DMS79 (cell line): ENCODE data around the gene CYSLTR2.

ENCODE experiments used
- DNase-seq: peaks from one replicate; lab custom pipeline; 2025; lab: John Stamatoyannopoulos, UW

CYSLTR2 gene

DNA sequence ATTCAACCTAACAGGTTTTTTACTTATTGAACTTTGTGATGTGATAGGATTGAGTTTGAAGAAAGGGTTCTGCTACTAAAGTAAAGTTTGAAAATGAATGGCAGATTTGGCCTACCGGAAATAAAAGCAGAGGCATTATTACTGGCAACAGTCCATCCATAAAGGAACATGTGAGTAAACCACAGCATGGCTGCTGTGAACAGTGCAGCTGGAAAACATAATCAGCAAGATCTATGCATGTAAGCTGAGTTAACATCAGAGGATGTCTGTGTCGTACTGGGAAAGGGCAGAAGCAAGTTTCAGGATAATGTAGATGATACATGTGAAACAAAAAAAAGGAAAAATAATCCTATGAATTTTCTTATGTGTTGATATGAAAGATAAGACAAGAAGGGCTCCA, 87.6 kb downstream of the CYSLTR2 start:
- DNase-seq: no peak

DNA sequence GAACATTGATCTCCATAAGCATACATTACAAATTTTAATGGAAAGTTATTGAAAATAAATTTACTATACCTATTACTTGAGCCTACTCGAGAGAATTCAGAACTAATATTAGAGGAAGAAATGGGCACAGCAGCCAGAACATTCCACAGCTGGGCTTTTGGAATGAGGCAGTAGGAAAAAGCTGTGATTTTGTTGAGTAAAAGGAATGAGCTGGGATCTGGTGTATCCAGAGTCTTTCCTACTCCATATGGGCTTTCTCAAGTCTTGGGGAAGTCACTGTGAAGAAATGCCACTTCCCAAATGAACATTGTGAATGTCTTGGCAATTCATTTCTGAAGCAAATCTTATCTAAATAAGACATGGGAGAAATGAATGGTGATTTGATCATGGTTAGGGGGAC, 93.1 kb downstream of the CYSLTR2 start:
- DNase-seq: no peak

DNA sequence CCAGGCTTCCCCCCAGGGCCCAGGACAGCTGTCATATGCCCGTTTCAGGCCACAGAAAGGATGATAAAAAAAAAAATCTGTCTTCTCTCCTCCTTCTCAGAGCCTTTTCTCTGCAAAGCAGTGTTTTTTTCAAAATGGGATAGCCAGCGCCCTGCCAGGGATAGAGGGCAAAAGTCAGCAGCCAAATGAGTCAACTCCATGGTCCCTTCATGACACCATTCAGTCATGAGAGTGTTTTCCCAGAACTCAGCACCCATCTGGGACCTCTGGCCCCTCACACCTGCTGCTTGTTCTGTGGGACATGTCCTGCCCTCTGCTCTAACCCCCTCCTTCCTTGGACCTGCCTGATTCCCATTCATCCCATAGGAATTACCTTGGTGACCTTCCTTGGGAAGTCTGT, 95.0 kb downstream of the CYSLTR2 start:
- no peak for DNase-seq

DNA sequence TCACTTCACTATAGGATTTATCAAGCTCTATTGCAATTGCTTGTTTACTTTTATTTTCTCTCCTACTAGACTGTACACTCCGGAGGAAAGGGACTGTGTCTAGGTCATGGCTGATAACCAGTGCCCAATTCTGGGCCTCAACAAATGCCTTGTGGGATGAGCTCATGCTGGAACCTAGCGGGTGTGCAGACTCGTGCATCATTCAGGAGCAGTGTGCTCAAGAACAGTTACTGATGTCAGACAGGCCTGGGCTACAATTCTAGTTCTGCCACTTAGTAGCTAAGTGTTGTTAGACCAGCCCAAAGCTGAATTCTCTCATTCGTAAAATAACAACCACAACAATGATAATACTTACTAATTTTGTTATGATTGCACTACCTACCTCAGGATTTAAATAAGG, 95.4 kb downstream of the CYSLTR2 start:
- no peak for DNase-seq

DNA sequence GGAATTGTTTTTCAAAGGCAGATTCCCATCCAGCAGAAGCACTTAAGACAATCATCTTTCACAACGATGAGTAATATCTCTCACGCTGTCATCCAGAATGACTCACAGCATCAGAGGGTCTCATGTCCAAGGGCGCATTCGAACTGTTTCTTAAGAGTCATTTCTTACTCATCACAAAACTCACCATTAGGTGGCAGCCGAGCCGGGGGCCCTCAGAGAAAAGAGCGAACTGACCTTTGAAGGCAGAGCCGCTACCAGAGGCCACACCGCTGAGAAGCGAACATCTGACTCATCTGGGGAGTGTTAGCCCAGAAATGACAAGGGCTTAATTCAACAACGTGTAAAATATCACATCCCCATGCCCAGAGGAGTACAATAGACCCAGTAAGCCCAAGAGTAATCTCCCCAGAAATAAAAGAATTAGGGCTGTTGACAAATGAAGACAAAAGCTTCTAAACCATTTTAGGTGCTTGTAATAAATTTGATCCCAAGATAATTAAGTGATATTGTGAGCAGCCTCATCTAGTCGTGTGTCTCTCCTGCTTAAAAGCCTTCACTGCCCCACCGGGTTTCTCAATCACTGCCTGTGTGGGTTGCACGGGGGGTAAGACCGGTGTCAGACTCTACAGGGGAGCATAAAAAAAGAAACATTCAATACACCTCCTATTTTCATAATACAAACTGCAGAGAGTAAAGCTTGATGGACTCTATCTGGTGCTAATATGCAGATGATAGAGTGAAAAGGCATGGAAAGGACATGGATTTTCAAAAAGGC, 96.2 kb downstream of the CYSLTR2 start:
- no peak for DNase-seq

DNA sequence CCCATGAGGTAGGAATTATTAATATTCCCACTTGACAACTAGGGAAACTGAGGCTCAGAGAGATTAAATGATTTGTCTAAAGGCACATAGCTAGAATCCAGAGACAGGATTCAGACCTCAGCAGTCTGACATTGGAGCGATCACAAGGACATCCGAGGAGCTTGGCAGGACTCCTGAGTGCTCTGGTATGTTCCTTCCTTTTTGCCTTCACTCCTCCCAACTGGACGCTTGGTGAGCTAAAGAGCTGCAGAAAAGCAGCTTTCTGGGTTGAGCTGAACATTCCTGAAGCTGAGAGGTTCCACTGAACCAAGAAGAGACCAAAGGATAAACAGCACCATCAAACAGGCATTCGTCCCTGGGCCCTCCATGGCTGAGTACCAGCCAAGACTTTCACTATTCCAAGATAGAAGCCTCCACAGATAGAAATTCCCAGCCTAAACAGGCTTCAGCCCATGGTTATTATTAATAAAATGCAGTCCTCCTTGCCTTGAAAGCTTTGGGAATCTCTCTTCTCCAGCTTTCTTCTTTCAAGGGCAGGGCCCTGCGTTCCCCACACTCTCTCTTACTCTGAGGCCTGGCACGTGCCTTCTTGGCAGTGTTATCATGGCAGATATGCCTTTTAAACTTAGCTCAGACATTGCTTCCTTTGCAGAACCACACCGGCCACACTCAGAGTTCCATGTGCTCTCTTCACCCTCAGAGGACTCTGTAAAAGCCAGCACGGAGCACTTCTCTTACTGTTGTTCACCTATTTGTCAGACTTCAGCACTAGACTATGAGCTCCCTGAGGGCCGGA, 97.1 kb downstream of the CYSLTR2 start:
- DNase-seq: no peak

DNA sequence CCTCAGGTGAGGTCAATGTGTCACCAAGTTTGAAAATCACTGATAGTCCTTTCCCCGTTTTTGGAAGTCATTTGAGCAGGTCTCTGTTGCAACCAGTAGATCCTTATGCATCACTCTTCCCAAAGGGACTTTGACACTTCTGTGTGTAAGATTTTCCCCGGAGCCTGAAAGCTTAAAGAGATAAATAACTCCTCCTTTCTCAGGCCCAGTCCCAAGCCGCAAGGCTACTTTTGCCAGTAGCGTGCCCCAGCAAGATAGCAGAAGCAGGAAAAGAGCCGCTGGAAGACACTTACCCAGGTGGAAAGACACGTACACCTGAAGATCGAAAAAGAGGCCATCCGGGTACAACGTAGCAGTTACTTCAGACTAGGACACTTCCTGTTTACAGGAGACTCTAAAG, 106.9 kb downstream of the CYSLTR2 start:
- no peak for DNase-seq
